Breast epithelium (tissue), 4 donors: ENCODE data around the gene ENOX1. TPM values are rescaled to one million over a fixed set of nuclear protein-coding genes. Genes with fewer than 3 reads are reported as not detected.

Experiments
- DNase-seq, 2 donors: peaks; one replicate each; pipeline ENCODE4 v3.0.0-alpha.2; 2019; ENCODE audit warnings: low spot score in 2 of 2
- H3K27ac ChIP-seq, 2 donors: fragments of 200-600 bp; sonication (generic) in 1 of 2; one replicate each; pipeline ENCODE4 v1.5.1; 2016 to 2019; ENCODE audit warnings: mild to moderate bottlenecking in 1 of 2
- H3K27me3 ChIP-seq, 2 donors: fragments of 200-600 bp; sonication (generic) in 1 of 2; one replicate each; pipeline versions ENCODE4 v1.5.1 to v1.6.0; 2017 to 2019; ENCODE audit warnings: control low read depth in 1 of 2, mild to moderate bottlenecking in 1 of 2
- H3K36me3 ChIP-seq: fragments of 200-600 bp; one replicate; pipeline ENCODE4 v1.5.1; 2019
- H3K4me1 ChIP-seq, 2 donors: fragments of 200-600 bp; sonication (generic); one replicate each; pipeline ENCODE4 v1.5.1; 2016 to 2019; ENCODE audit warnings: control low read depth in 1 of 2
- H3K4me3 ChIP-seq, 3 donors: fragments of 200-600 bp; sonication (generic); 1 replicate in 2 of 3; 2 replicates in 1 of 3; pipeline ENCODE4 v1.5.1; 2016 to 2019; ENCODE audit warnings: mild to moderate bottlenecking in 3 of 3, moderate library complexity in 2 of 3
- H3K9me3 ChIP-seq, 2 donors: fragments of 200-600 bp; sonication (generic) in 1 of 2; one replicate each; pipeline ENCODE4 v1.5.1; 2016 to 2019; ENCODE audit warnings: control low read depth in 1 of 2
- POLR2A ChIP-seq: fragments of 450-650 bp; IDR thresholded peaks from one replicate; pipeline ENCODE4 v1.6.1; 2016; ENCODE audit warnings: antibody characterized with exemption, mild to moderate bottlenecking, moderate library complexity
- POLR2AphosphoS5 ChIP-seq, 3 donors: sonication (generic); formaldehyde crosslinking; IDR thresholded peaks; one replicate each; pipeline ENCODE4 v1.6.1; 2017; ENCODE audit warnings: antibody characterized with exemption in 3 of 3
- intact Hi-C: fragments of 100-400 bp; cut with DNase I; formaldehyde crosslinking; loops from one replicate; pipeline ENCODE4 v1.15.1; 2023; ENCODE audit warnings: low total_unique reads
- total RNA-seq, 3 donors: library from RNA; depleted of rRNA; stranded (reverse); fragments of >200 nt; gene quantifications; one replicate each; pipeline ENCODE4 v1.1.0, GENCODE V29; 2016
- TF ChIP-seq, protein P1 (sequence below), 3 donors: fragments of 450-650 bp; IDR thresholded peaks; one replicate each; pipeline ENCODE4 v1.5.1; 2016 to 2017; ENCODE audit warnings: antibody characterized with exemption in 3 of 3, mild to moderate bottlenecking in 3 of 3, moderate library complexity in 3 of 3

Gene ENOX1
- total RNA-seq, 3 donors from 2014 or later: 1.9 to 2.3 (median 2.0) TPM

DNA sequence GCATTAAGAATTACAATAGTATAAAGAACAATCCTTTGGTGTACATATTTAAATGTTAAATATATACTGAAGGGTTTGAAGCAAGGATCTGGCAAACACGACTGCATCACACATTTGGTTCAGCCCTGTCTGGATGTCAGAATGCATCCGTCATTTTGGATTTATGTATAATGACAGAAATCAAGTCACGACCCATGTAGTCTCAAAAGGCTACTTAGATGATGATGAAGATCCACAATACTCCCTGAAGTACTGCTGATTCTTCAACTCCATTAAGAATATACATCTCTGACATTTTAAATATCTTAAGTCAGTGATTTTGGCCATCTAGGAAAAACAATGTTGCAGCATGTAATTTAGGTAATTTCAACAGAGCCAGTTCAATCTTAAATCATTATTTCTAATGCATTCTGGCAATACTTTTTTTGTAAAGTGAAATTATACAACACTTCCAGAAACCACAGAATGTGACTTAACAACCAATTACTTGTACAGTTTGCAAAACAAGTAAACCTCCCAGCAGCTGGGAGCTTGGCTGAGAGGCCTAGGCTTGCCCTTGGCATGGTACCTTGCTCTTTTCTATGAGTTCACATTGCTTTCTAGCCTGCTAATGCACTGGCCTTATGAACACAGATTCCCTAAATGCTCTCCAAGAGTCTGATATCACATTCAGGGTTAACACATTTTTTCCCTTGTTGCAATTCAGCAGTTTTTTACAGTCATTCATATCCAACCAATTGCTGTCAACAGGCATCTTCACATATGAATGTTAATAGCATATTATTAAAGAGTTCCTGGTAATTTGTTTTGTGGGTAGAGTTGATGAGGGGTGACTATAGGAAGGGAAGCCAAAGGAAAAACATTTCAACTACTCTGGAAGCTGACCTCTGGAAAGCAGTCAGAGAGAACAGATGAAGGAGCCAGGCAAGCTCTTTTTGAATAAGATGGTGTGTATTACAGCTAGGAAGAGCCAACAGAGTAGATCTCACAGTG is 175.2 kb downstream of the ENOX1 start:
- no peak for TF ChIP-seq POLR2A
- intact Hi-C loops: no loop called here
- no peaks in the 10 kb centered on the region for H3K4me1 ChIP-seq
- no peak overlapping the region for H3K4me3 ChIP-seq
- no peaks in the 10 kb centered on the region for H3K9me3 ChIP-seq
- H3K27me3 ChIP-seq: no peaks in the 10 kb centered on the region
- DNase-seq: no peak
- no peak overlapping the region for H3K27ac ChIP-seq
- H3K36me3 ChIP-seq: no peaks in the 10 kb centered on the region

DNA sequence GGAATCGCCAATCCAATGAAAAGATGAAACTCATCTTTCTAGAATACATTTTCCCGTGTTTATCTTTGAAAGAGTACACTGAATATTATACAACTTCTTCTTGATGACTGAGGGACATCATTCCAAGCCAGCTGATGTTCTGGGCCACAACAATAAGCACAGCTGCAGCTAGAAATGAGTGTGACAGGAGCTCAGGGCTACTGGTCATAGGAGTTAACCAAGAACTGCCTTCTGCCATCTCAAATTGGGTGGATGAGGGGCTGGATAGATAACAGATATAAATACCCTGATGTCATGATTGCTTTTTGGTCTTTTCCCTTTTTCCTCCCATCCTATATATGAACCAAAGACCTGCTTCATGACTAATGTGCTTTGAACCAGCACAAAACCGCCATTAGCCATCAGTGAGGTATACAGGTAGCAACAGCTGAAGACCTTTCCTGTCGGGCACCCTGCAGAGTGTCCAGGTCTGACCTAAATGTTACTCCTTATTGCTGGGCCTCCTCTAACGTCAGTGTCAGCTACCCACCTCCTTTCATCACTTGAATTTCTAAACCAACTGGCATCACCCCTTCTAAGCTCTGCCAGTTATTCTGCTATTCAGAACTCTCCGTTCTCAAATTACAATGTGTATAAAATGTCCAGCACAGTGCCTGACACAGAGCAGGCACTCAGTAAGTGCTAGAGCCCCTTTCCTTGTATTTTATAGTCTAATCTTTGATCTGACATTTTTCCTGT is 178.2 kb downstream of the ENOX1 start:
- Histone ChIP-seq H3K9me3 (peaks cover 0 to 4% of the 10 kb centered on the region in 2 donors), H3K4me1 (no peaks in the 10 kb centered on the region), H3K4me3 (no peak overlapping the region), H3K27me3 (no peaks in the 10 kb centered on the region), H3K36me3 (no peaks in the 10 kb centered on the region), H3K27ac (no peak overlapping the region)
- no peak for DNase-seq
- intact Hi-C loops: no loop called here
- TF ChIP-seq, protein P1, sequence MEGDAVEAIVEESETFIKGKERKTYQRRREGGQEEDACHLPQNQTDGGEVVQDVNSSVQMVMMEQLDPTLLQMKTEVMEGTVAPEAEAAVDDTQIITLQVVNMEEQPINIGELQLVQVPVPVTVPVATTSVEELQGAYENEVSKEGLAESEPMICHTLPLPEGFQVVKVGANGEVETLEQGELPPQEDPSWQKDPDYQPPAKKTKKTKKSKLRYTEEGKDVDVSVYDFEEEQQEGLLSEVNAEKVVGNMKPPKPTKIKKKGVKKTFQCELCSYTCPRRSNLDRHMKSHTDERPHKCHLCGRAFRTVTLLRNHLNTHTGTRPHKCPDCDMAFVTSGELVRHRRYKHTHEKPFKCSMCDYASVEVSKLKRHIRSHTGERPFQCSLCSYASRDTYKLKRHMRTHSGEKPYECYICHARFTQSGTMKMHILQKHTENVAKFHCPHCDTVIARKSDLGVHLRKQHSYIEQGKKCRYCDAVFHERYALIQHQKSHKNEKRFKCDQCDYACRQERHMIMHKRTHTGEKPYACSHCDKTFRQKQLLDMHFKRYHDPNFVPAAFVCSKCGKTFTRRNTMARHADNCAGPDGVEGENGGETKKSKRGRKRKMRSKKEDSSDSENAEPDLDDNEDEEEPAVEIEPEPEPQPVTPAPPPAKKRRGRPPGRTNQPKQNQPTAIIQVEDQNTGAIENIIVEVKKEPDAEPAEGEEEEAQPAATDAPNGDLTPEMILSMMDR (IDR thresholded peaks at IDR 0.05): no peak
- TF ChIP-seq POLR2AphosphoS5 (IDR thresholded peaks at IDR 0.05) (no peak), POLR2A (no peak)

DNA sequence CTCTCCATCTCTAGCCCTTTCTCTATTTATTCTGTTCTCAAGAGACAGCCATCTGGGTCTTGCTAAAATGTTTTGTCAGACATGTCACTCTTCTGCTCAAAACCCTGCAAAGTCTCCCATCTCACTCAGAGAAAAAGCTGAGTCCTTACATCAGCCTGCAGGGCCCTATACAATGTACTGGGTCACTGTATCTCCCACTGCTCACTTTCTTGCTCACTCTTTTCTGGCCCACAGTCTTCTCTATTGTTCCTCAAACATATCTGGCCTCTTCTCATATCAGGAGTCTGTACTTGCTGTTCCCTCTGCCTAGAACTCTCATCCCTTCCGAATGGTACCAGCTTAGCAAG is 189.2 kb downstream of the ENOX1 start:
- no peaks in the 10 kb centered on the region for H3K27me3 ChIP-seq
- H3K36me3 ChIP-seq: no peaks in the 10 kb centered on the region
- TF ChIP-seq POLR2AphosphoS5 (IDR thresholded peaks at IDR 0.05) (no peak), POLR2A (no peak)
- TF ChIP-seq, protein P1 (IDR thresholded peaks at IDR 0.05): no peak
- H3K27ac ChIP-seq: no peak overlapping the region
- no peaks in the 10 kb centered on the region for H3K4me1 ChIP-seq
- H3K9me3 ChIP-seq: peaks cover 0 to 9% of the 10 kb centered on the region in 2 donors
- no peak overlapping the region for H3K4me3 ChIP-seq
- intact Hi-C loops: no loop called here
- DNase-seq: no peak

DNA sequence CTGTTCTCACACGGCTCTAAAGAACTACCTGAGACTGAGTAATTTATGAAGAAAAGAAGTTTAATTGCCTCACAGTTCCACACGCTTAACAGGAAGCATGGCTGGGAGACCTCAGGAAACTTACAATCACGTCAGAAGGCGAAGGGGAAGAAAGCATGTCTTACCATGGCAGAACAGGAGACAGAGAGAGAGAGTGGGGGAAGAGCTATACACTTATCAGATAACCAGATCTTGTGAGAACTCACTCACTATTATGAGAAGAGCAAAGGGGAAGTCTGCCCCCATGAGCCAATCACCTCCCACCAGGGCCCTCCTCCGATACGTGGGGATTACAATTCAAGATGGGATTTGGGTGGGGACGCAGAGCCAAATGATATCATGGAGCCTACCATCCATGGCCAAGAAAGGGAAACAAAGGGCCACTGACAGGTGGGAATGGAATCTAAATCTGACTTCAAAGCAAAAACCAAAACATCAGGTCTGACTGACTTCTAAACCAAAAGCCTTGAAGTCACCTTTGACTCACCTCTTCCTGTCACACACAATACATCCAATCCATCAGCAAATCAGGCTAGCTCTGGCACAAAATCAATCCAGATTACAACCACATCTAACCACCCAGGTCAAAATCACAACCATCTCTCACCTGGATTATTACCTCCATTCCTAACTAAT is 189.7 kb downstream of the ENOX1 start:
- no peak overlapping the region for H3K4me3 ChIP-seq
- DNase-seq: no peak
- H3K27me3 ChIP-seq: no peaks in the 10 kb centered on the region
- no peak for TF ChIP-seq POLR2A
- TF ChIP-seq, protein P1 (IDR thresholded peaks at IDR 0.05): no peak
- TF ChIP-seq POLR2AphosphoS5 (IDR thresholded peaks at IDR 0.05): no peak
- H3K27ac ChIP-seq: no peak overlapping the region
- peaks cover 0 to 9% of the 10 kb centered on the region in 2 donors for H3K9me3 ChIP-seq
- no peaks in the 10 kb centered on the region for H3K36me3 ChIP-seq
- intact Hi-C loops: no loop called here
- no peaks in the 10 kb centered on the region for H3K4me1 ChIP-seq

DNA sequence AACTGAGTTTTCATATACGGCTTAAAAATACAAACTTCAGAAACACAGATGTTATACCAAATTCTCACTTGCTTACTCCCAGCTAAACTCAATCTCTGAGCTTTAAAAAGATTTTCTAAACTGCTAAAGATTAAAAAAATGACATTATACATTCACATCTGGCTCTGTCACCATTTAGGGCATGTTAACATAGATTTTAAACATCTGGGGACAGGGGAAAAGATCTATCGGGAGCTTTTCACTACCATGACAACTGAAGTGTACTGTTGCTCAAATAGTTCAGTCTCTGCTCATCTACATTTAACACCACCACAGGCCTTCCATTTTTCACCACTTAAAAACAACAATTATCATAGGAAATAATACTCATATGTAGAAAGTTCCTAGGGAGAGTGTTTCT is 190.8 kb downstream of the ENOX1 start:
- no peak for DNase-seq
- Histone ChIP-seq H3K36me3 (no peaks in the 10 kb centered on the region), H3K4me1 (no peaks in the 10 kb centered on the region), H3K9me3 (peaks cover 0 to 8% of the 10 kb centered on the region in 2 donors), H3K27me3 (no peaks in the 10 kb centered on the region), H3K4me3 (no peak overlapping the region), H3K27ac (no peak overlapping the region)
- TF ChIP-seq POLR2AphosphoS5 (IDR thresholded peaks at IDR 0.05) (no peak), POLR2A (no peak)
- TF ChIP-seq, protein P1 (IDR thresholded peaks at IDR 0.05): no peak
- intact Hi-C loops: no loop called here
